ENCODE measurements around the gene KLK8. TPM values are rescaled to one million over a fixed set of nuclear protein-coding genes. Genes with fewer than 3 reads are reported as not detected.

KLK8 gene, protein sequence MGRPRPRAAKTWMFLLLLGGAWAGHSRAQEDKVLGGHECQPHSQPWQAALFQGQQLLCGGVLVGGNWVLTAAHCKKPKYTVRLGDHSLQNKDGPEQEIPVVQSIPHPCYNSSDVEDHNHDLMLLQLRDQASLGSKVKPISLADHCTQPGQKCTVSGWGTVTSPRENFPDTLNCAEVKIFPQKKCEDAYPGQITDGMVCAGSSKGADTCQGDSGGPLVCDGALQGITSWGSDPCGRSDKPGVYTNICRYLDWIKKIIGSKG
- polyA plus RNA-seq: not detected

DNA sequence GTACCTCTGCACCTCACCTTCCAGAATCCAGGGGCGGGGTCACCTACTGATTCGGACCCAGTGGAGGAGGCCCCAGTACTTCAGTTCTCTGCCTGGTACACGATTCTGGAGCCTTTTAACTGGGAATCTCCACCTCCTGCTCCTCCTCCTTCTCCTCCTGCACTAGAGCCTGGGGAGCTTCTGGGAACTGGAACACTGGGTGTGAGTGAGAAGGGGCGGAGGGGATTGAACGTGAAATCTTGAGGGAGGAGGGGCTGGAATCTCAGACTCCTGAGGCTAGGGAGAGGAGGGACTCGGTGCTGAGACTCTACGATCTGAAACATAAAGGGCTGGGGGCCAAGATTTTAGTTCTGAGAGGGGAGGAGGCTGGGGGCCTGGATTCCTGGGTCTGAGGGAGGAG lies at the start of gene KLK8:
Gene KLK8 (minus strand): TSS at position 90 of the 400 bp plus-strand sequence. CDS start 437 bp downstream, outside the sequence.
- H3K9me3 Mint-ChIP-seq: peaks cover 0 to 1% (median 0%) of the 10 kb centered on the region in 3 donors
- H3K4me3 Mint-ChIP-seq: peak within 1 kb of the TSS in 1 of 4 donors; percentile 49
- no peaks in the 10 kb centered on the region for H3K36me3 Mint-ChIP-seq
- H3K4me1 Mint-ChIP-seq: peaks cover 0 to 1% (median 0%) of the 10 kb centered on the region in 3 donors
- peaks cover 14% of the 10 kb centered on the region for H3K27me3 Mint-ChIP-seq
- H3K27ac Mint-ChIP-seq: no peak within 1 kb of the TSS

DNA sequence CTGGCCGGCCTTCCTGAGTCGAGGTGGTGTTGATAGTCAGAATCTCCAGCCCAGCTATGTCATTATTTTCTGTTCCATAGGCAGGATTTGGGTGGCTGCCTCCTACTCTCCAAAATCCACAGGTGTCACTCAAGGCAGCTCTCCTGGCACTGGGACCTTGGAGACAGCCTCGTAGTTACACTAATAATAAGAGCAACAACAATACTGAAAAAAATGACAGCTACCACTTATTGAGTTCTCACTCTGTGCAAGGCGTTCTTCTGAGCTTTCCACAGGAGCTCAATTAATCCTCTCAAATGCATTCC lies 45.6 kb upstream of the KLK8 start:
- peaks cover 1% of the 10 kb centered on the region for H3K27me3 Mint-ChIP-seq
- peak overlapping the region in 1 of 4 donors; percentile 8 for H3K4me3 Mint-ChIP-seq
- H3K36me3 Mint-ChIP-seq: no peaks in the 10 kb centered on the region
- H3K27ac Mint-ChIP-seq: no peak overlapping the region
- no peaks in the 10 kb centered on the region for H3K4me1 Mint-ChIP-seq
- H3K9me3 Mint-ChIP-seq: peaks cover 0 to 10% (median 8%) of the 10 kb centered on the region in 3 donors

DNA sequence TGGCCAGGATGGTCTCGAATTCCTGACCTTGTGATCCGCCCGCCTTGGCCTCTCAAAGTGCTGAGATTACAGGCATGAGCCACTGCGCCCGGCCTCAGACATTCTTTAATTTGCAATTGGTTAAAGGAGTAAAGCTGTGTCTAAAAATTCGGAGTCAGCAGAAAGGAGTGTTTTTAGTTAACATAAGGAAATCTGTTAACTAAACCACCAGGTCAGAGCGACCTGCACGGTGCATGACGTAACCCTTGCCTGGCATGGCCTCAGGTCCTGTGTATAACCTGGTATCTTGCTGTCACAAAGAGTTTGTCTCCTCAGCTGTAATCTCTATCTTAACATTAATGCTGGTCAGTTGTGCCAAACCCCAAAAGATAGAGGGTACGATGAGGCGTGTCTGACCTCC lies 42.9 kb upstream of the KLK8 start:
- Mint-ChIP-seq H3K36me3 (no peaks in the 10 kb centered on the region), H3K27me3 (peaks cover 1% of the 10 kb centered on the region), H3K9me3 (peaks cover 1 to 10% (median 6%) of the 10 kb centered on the region in 3 donors), H3K4me3 (no peak overlapping the region), H3K27ac (no peak overlapping the region), H3K4me1 (no peaks in the 10 kb centered on the region)

DNA sequence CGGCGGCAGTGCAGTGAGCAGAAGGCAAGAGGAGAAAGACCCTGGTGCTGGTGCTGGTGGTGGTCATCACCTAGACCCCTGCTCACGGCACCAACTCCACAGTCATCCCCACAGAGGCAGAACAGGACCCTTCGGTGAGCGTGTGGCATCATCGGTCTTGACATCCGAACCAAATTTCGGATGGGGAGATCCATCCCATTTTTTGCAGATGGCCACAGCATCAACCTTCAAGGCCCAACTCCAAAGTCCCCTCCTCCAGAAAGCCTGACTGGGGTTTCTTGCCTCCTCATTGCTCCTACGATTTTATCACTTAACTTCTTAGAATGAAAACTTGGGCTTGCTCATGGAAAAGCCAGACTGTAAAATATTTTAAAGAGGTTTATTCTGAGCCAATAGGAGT lies 42.1 kb upstream of the KLK8 start:
- H3K9me3 Mint-ChIP-seq: peaks cover 3 to 6% (median 3%) of the 10 kb centered on the region in 3 donors
- no peaks in the 10 kb centered on the region for H3K36me3 Mint-ChIP-seq
- no peaks in the 10 kb centered on the region for H3K4me1 Mint-ChIP-seq
- no peak overlapping the region for H3K4me3 Mint-ChIP-seq
- peaks cover 1% of the 10 kb centered on the region for H3K27me3 Mint-ChIP-seq
- H3K27ac Mint-ChIP-seq: no peak overlapping the region

DNA sequence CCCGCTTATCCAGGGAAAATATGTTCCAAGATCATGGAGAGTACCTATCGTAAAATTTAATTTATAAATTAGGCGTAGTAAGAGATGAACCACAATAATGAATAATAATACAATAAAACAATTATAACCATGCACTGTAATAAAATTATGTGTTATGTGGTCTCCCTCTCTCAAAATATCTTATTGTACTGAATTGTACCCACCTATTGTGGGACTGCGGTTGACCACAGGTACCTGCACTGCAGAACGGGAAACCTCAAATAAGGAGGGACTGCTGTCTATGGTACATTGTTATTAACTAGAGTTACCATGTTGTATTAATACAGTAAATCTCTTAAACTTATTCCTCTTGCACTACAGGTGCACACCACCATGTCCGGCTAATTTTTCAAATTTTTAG lies 38.7 kb upstream of the KLK8 start:
- Mint-ChIP-seq H3K4me1 (no peaks in the 10 kb centered on the region), H3K4me3 (no peak overlapping the region), H3K36me3 (no peaks in the 10 kb centered on the region), H3K9me3 (peaks cover 0 to 6% (median 3%) of the 10 kb centered on the region in 3 donors), H3K27me3 (peaks cover 5% of the 10 kb centered on the region), H3K27ac (no peak overlapping the region)

DNA sequence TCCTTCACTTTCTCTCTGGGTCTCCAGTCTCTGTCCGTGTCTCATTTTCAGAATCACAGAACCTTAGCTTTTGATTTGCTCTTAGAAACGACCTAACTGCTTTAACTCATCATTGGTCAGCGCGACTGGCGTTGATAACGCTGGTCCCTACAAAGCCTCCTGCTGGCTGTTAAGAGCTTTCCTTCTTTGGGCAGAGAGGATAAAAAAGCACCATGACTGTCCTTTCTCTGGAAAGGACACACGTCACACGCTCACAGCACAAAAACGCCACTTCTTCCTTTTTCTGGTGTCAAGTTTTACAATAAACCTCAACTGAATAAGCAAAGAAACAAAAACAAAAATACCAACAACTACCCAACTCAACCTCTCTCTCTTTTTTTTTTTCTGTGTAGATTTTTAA lies 35.1 kb upstream of the KLK8 start:
- no peaks in the 10 kb centered on the region for H3K4me1 Mint-ChIP-seq
- no peak overlapping the region for H3K27ac Mint-ChIP-seq
- peaks cover 0 to 1% (median 0%) of the 10 kb centered on the region in 3 donors for H3K9me3 Mint-ChIP-seq
- H3K27me3 Mint-ChIP-seq: peaks cover 15% of the 10 kb centered on the region
- H3K4me3 Mint-ChIP-seq: no peak overlapping the region
- H3K36me3 Mint-ChIP-seq: no peaks in the 10 kb centered on the region

DNA sequence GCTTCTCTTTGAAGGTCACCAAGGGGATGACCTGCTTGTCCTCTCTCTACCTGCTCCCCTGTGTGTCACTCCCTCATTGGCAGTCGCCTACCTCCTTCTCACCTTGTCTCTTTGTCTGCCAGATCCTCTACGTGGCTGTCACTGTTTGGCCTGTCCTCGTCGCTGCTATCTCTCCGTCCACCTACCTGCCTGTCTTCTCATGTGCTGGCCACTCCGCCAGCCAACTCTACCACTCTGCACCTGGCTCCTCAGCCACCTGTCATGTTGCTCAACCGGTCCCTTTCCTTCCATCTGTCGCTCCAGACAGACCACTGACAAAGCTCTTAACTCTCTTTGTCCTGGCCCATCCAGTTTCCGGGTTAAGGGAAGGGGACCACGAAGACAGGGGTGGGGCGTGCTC lies 33.3 kb upstream of the KLK8 start, which contains the start of gene KLK12:
Gene KLK12 (minus strand): TSS at position 299 of the 400 bp plus-strand sequence. CDS start 381 bp downstream, outside the sequence.
- no peaks in the 10 kb centered on the region for H3K4me1 Mint-ChIP-seq
- peaks cover 0 to 1% (median 0%) of the 10 kb centered on the region in 3 donors for H3K9me3 Mint-ChIP-seq
- no peaks in the 10 kb centered on the region for H3K36me3 Mint-ChIP-seq
- H3K4me3 Mint-ChIP-seq: no peak within 1 kb of the TSS
- H3K27me3 Mint-ChIP-seq: peaks cover 18% of the 10 kb centered on the region
- H3K27ac Mint-ChIP-seq: no peak within 1 kb of the TSS

DNA sequence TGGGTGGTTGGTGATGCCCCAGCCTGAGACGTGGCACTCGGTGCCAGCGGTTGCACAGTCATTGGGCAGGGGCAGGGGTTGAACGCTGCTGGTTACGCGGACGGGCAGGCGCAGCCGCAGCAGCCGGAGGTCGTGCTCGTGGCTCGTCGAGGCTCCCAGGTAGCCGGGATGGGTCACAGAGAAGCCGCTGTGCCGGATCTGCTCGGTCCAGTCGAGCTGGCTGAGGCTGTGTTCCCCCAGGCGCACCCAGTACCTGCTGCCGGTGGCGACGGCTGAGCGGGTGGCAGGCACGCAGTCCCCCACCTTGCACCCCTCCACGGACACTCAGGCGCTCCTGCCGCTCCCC lies 30.4 kb upstream of the KLK8 start:
- Mint-ChIP-seq H3K27ac (no peak overlapping the region), H3K27me3 (peaks cover 19% of the 10 kb centered on the region), H3K36me3 (no peaks in the 10 kb centered on the region), H3K9me3 (no peaks in the 10 kb centered on the region), H3K4me1 (no peaks in the 10 kb centered on the region), H3K4me3 (no peak overlapping the region)

DNA sequence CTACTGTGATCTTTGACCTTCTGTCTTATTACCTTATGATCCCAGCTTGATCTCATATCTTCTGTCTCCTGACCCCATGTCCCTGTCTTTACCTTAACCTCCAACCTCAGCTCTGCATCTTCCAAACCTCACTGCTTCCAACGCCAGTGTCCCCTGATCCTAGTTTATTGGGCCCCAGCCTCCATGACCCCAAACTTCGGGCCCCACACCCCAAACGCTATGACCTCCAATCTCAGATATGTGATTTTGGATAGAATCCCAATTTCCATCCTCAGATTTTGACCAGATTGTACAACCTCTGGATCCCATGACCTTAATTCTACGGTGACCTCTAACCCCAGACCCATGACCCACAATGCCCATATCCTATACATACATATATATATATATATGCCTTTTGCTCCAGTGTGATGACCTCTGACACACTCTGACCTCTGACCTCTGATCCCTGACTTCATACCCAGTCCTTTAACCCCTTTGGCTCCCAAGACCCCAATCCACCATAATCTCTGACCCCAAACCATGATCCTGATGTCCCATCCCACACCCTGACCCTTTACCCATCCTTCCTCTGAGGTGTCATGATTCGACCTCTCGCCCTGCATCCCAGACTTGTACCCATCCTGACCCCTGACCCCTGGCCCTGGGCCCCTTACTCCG lies 29.9 kb upstream of the KLK8 start:
- H3K27ac Mint-ChIP-seq: no peak overlapping the region
- H3K4me3 Mint-ChIP-seq: no peak overlapping the region

DNA sequence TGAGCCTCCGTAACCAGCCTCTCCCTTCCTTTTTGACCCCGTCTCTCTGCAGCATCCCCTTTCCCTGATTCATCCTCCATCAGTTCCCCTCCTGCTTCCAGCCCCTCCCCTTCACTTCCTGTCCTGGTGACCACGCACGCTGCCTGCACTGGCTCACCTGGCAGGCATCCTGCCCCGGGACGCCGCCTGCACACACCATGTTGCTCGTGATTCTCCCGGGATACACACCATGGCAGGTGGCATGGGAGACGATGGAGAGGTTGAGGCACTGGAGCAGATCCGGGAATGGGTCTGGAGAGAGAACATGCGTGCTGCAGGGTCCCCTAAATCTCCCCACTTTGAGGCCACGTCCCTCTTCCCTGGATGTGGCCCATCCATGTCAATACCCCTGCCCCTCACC lies 29.2 kb upstream of the KLK8 start:
- no peaks in the 10 kb centered on the region for H3K9me3 Mint-ChIP-seq
- no peaks in the 10 kb centered on the region for H3K36me3 Mint-ChIP-seq
- H3K27me3 Mint-ChIP-seq: peaks cover 20% of the 10 kb centered on the region
- H3K4me1 Mint-ChIP-seq: no peaks in the 10 kb centered on the region
- H3K4me3 Mint-ChIP-seq: no peak overlapping the region
- H3K27ac Mint-ChIP-seq: no peak overlapping the region

More for the DNA sequence above, 29.9 kb upstream of the KLK8 start:
- Mint-ChIP-seq H3K36me3 (no peaks in the 10 kb centered on the region), H3K27me3 (peaks cover 21% of the 10 kb centered on the region), H3K4me1 (no peaks in the 10 kb centered on the region), H3K9me3 (no peaks in the 10 kb centered on the region)

DNA sequence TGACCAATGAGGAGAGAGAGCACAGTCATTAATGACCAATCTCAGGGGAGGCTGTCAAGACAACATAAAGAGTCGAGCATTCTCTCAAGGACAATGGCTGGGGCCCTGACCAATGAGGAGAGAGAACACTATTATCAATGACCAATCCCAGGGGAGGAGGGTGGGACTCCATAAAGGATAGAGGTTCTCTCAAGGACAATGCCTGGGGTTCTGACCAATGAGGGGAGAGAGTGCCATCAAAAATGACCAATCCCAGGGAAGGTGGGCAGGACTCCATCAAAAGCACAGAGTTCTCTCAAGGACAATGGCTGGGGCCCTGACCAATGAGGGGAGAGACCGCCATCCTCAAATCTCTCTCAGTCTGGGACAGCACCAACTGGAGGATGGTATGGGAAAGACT lies 28.3 kb upstream of the KLK8 start:
- H3K9me3 Mint-ChIP-seq: no peaks in the 10 kb centered on the region
- H3K4me3 Mint-ChIP-seq: no peak overlapping the region
- H3K27ac Mint-ChIP-seq: no peak overlapping the region
- no peaks in the 10 kb centered on the region for H3K4me1 Mint-ChIP-seq
- peaks cover 22% of the 10 kb centered on the region for H3K27me3 Mint-ChIP-seq
- no peaks in the 10 kb centered on the region for H3K36me3 Mint-ChIP-seq

DNA sequence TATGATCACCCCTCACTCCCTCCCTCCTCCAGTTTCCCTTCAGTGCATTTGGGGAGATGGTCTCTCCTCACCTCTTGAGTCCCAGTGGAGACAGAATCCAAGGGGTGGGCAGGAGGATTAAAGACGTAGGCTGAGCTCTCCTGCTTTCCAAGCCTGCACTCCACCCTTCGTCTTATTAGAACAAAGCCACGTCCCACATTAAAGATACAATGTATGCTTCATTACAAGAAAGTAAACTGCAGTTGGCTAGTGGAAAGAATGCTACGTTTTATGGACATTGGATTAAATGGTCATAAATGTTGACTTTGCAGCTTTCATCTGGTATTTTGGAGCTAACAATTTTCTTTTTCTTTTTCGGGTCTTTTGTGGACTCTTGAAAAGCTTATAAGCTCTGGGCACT lies 26.5 kb upstream of the KLK8 start:
- peaks cover 20% of the 10 kb centered on the region for H3K27me3 Mint-ChIP-seq
- H3K4me1 Mint-ChIP-seq: no peaks in the 10 kb centered on the region
- peak overlapping the region in 1 of 3 donors; percentile 71 for H3K27ac Mint-ChIP-seq
- no peaks in the 10 kb centered on the region for H3K36me3 Mint-ChIP-seq
- H3K9me3 Mint-ChIP-seq: no peaks in the 10 kb centered on the region
- no peak overlapping the region for H3K4me3 Mint-ChIP-seq

DNA sequence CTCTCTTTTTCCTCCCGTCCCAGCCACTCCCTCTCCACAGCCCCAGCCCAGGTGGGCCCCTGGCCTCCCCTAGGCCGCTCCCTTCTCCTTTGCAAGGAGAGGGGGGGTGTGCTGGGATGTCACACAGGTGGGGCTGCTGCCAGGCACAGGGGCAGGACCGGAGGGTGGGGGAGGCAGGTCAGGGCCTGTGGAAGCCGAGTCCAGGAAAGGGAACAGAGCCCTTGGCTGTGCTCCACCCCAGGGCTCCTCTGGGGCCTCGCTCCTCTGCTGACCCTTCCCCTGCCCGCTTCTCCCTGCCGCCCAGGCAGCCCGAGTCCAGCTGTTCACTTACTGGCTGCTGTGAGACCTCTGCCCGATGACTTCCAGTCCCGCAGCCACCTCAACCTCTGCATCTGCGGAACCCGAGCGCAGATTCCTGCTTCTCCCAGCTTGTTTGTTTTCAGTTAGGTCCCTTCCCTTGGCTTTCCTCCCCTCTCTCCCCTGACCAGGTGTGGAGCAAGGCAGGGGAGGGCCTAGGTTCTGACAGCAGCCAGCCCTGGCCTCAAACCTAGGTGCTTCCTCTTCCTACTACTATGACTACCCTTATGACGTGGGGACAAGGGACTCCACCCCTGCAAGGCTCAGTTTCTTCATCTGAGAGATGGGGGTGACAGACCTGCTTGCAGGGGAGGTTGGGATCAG lies 25.9 kb upstream of the KLK8 start:
- no peak overlapping the region for H3K27ac Mint-ChIP-seq
- no peak overlapping the region for H3K4me3 Mint-ChIP-seq
- no peaks in the 10 kb centered on the region for H3K36me3 Mint-ChIP-seq
- H3K27me3 Mint-ChIP-seq: peaks cover 17% of the 10 kb centered on the region
- H3K4me1 Mint-ChIP-seq: no peaks in the 10 kb centered on the region
- H3K9me3 Mint-ChIP-seq: no peaks in the 10 kb centered on the region

DNA sequence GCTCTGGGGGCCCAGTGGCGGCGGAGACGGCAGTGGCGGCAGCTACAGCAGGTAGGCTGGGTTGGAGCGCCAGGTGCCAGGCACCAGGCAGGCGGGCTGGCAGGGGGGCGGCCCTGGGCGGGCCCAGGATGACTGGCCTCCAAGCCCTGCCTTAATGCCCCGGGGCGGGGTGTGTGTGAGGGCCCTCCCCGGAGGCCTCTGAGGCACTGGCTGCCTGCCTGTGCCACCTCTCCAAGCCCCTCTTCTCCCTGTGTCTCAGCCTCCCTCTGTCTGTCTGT lies 25.1 kb upstream of the KLK8 start, which contains the start of gene KLK11:
Gene KLK11 (minus strand): TSS at position 63 of the 278 bp plus-strand sequence. CDS start 985 bp downstream, outside the sequence.
- H3K27me3 Mint-ChIP-seq: peaks cover 15% of the 10 kb centered on the region
- H3K9me3 Mint-ChIP-seq: no peaks in the 10 kb centered on the region
- H3K4me1 Mint-ChIP-seq: no peaks in the 10 kb centered on the region
- no peak within 1 kb of the TSS for H3K4me3 Mint-ChIP-seq
- H3K36me3 Mint-ChIP-seq: no peaks in the 10 kb centered on the region
- no peak within 1 kb of the TSS for H3K27ac Mint-ChIP-seq

DNA sequence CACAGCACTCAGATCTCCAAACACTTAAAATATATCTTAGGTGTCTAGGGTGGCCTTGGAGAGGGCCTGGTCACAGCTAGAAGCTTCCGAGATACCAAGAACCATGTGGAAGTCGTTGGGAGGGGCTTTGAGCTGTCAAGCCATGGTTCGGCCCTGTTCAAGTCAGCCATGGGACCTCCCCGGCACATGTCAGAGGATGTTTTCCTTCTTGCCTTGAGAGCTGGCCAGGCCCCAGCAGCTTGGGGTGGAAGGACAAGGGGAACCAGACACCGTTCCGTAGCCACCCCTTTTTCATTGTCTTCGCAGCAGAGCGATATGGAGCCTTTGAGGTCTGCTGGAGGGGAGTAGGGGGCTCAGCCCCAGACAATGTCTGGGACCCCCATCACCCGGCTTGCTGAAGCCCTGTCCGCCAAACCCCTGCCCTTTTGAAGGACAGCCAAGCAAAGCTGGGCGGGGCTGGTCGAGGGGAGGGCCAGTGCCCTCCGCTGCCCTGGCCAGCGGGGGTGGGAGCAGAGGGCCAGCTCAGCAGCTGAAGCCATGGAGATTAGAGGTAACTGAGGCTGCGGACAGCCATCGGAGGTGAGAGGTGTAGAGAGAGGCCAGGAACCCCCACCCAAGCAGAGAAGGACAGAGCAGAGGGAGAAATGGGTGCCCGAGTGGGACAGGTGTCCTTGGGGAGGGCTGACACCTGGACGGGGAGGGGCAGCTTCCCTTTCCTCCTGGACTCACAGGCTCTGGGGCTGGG lies 24.6 kb upstream of the KLK8 start:
- H3K4me1 Mint-ChIP-seq: no peaks in the 10 kb centered on the region

More for the DNA sequence above, 24.6 kb upstream of the KLK8 start:
- H3K36me3 Mint-ChIP-seq: no peaks in the 10 kb centered on the region
- H3K27me3 Mint-ChIP-seq: peaks cover 16% of the 10 kb centered on the region
- no peak overlapping the region for H3K27ac Mint-ChIP-seq
- no peaks in the 10 kb centered on the region for H3K9me3 Mint-ChIP-seq
- no peak overlapping the region for H3K4me3 Mint-ChIP-seq

Measured in IgD-negative memory B cell (primary cell).